ENCODE results near the gene ZNF784.

GRCh38 chr19:55672418-55672817, 48.1 kb upstream of the ZNF784 start:
- TF ChIP-seq TAF1 (IDR thresholded peaks at IDR 0.05; ENCODE audit: low read depth) (no peak), USF1 (IDR thresholded peaks at IDR 0.05) (no peak)

Data from Ishikawa (cell line).